ENCODE data around the gene PCDHGB5.
"Not testable (repeated sequence)": the region's sequence is repeated elsewhere in the genome, so short reads cannot be mapped to it uniquely, and the experiment has no call there.

PCDHGB5 gene

DNA sequence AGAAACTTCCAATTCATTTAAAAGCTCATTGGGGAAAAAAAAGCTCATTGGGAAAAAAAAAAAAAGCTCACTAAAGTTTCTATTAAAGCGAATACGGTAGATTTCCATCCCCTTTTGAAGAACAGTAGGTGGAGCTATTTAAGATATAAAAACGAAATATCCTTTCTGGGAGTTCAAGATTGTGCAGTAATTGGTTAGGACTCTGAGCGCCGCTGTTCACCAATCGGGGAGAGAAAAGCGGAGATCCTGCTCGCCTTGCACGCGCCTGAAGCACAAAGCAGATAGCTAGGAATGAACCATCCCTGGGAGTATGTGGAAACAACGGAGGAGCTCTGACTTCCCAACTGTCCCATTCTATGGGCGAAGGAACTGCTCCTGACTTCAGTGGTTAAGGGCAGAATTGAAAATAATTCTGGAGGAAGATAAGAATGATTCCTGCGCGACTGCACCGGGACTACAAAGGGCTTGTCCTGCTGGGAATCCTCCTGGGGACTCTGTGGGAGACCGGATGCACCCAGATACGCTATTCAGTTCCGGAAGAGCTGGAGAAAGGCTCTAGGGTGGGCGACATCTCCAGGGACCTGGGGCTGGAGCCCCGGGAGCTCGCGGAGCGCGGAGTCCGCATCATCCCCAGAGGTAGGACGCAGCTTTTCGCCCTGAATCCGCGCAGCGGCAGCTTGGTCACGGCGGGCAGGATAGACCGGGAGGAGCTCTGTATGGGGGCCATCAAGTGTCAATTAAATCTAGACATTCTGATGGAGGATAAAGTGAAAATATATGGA is 32.8 kb downstream of the PCDHGB5 start, which contains the start of gene PCDHGA12:
Gene PCDHGA12 (plus strand): TSS at position 176 of the 782 bp plus-strand sequence. CDS start 253 bp downstream, at position 429.
- H3K9me3 Mint-ChIP-seq, result peaks cover 79% of the 10 kb centered on the region
- peaks cover 99% of the 10 kb centered on the region for H3K36me3 Mint-ChIP-seq (ENCODE audit: low read depth)
- H3K27ac Mint-ChIP-seq, result no peak within 1 kb of the TSS
- H3K4me1 Mint-ChIP-seq, result no peaks in the 10 kb centered on the region
- H3K4me3 Mint-ChIP-seq, result no peak within 1 kb of the TSS
- TF ChIP-seq CTCF (IDR thresholded peaks at IDR 0.05; ENCODE audit: unreplicated experiment in 3 of 3), result no peak
- H3K27me3 Mint-ChIP-seq (ENCODE audit: low read depth), result peaks cover 8% of the 10 kb centered on the region

GRCh38 chr5:141431286-141431685 is 33.5 kb downstream of the PCDHGB5 start:
- Mint-ChIP-seq H3K9me3 (peaks cover 79% of the 10 kb centered on the region), H3K4me3 (no peak overlapping the region), H3K27ac (no peak overlapping the region), H3K36me3 (ENCODE audit: low read depth) (peaks cover 99% of the 10 kb centered on the region), H3K27me3 (ENCODE audit: low read depth) (peaks cover 4% of the 10 kb centered on the region), H3K4me1 (no peaks in the 10 kb centered on the region)
- TF ChIP-seq CTCF (IDR thresholded peaks at IDR 0.05; ENCODE audit: unreplicated experiment in 3 of 3), result no peak

DNA sequence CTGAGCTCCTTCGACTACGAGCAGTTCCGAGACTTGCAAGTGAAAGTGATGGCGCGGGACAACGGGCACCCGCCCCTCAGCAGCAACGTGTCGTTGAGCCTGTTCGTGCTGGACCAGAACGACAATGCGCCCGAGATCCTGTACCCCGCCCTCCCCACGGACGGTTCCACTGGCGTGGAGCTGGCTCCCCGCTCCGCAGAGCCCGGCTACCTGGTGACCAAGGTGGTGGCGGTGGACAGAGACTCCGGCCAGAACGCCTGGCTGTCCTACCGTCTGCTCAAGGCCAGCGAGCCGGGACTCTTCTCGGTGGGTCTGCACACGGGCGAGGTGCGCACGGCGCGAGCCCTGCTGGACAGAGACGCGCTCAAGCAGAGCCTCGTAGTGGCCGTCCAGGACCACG is 34.6 kb downstream of the PCDHGB5 start:
- H3K27ac Mint-ChIP-seq; H3K4me1 Mint-ChIP-seq; H3K4me3 Mint-ChIP-seq; H3K27me3 Mint-ChIP-seq (ENCODE audit: low read depth): not testable (repeated sequence)
- Mint-ChIP-seq H3K9me3 (peaks cover 79% of the 10 kb centered on the region), H3K36me3 (ENCODE audit: low read depth) (peaks cover 99% of the 10 kb centered on the region)

DNA sequence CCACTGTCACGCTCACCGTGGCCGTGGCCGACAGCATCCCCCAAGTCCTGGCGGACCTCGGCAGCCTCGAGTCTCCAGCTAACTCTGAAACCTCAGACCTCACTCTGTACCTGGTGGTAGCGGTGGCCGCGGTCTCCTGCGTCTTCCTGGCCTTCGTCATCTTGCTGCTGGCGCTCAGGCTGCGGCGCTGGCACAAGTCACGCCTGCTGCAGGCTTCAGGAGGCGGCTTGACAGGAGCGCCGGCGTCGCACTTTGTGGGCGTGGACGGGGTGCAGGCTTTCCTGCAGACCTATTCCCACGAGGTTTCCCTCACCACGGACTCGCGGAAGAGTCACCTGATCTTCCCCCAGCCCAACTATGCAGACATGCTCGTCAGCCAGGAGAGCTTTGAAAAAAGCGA is 35.0 kb downstream of the PCDHGB5 start:
- H3K36me3 Mint-ChIP-seq (ENCODE audit: low read depth), result peaks cover 99% of the 10 kb centered on the region
- H3K4me1 Mint-ChIP-seq; H3K27me3 Mint-ChIP-seq (ENCODE audit: low read depth); H3K4me3 Mint-ChIP-seq; H3K27ac Mint-ChIP-seq: not testable (repeated sequence)
- peaks cover 78% of the 10 kb centered on the region for H3K9me3 Mint-ChIP-seq

- Mint-ChIP-seq H3K27me3 (ENCODE audit: low read depth) (no peaks in the 10 kb centered on the region), H3K36me3 (ENCODE audit: low read depth) (peaks cover 95% of the 10 kb centered on the region), H3K4me1 (no peaks in the 10 kb centered on the region), H3K4me3 (no peak overlapping the region), H3K9me3 (peaks cover 76% of the 10 kb centered on the region), H3K27ac (no peak overlapping the region)
- TF ChIP-seq CTCF (IDR thresholded peaks at IDR 0.05; ENCODE audit: unreplicated experiment in 3 of 3), result no peak
These were observed 36.3 kb downstream of the PCDHGB5 start for GRCh38 chr5:141434006-141434405.

DNA sequence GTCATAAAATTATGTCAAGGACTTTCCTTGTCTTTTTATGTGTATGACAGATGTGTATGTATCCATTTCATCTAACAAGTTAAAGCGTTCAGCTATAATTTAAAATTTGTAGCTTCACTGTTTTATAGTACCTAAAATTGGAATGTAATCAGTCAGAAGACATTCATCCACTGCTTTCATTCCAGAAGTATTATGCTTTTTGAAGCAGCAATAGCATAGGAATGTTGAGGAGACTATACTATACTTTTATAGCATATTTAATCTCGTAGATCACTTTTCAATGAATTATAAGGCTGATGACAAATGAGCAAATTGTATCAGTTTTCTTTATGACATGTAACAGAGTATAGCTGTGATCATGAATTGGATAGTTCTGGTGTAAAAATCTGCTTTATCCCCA is 39.5 kb downstream of the PCDHGB5 start:
- Mint-ChIP-seq H3K4me3 (no peak overlapping the region), H3K27me3 (ENCODE audit: low read depth) (no peaks in the 10 kb centered on the region), H3K9me3 (peaks cover 83% of the 10 kb centered on the region), H3K27ac (no peak overlapping the region), H3K36me3 (ENCODE audit: low read depth) (peaks cover 93% of the 10 kb centered on the region), H3K4me1 (no peaks in the 10 kb centered on the region)
- TF ChIP-seq CTCF (IDR thresholded peaks at IDR 0.05; ENCODE audit: unreplicated experiment in 3 of 3), result no peak
